CD4-positive, alpha-beta T cell (primary cell): ENCODE measurements around the gene HUWE1. TPM values are rescaled to one million over a fixed set of nuclear protein-coding genes. Genes with fewer than 3 reads are reported as not detected.

ENCODE experiments used
- ATAC-seq: fragments of 200-7000 bp; cut with Tn5 transposase; one replicate; pipeline ENCODE4 v1.10.0; 2022; ENCODE audit warnings: mild to moderate bottlenecking; ENCODE audit not compliant: poor library complexity
- CTCF ChIA-PET: fragments of 350-600 bp; sonication (Branson Sonifier 250); formaldehyde crosslinking; loops from one replicate; lab custom pipeline; 2021; ENCODE audit warnings: antibody characterized with exemption, inconsistent platforms; lab: Charles Lee
- POLR2A ChIA-PET: fragments of 350-600 bp; sonication (Branson Sonifier 250); formaldehyde crosslinking; loops from one replicate; lab custom pipeline; 2021; ENCODE audit warnings: antibody characterized with exemption, inconsistent platforms; lab: Charles Lee
- DNase-seq, 14 experiments: peaks; one replicate each; pipeline ENCODE4 v3.0.0-alpha.2; 2013 to 2020; ENCODE audit warnings: mixed read lengths in 2 of 14
- H3K27ac ChIP-seq, 2 donors: one replicate each; pipeline versions ENCODE4 v1.5.1 to v1.7.0; 2013; ENCODE audit warnings: low read length in 2 of 2, low read depth in 1 of 2, mild to moderate bottlenecking in 1 of 2
- H3K27me3 ChIP-seq, 2 experiments: 1 replicate in 1 of 2; 2 replicates in 1 of 2; pipeline versions ENCODE4 v1.6.1 to v1.7.0; 2013; ENCODE audit warnings: low read length in 2 of 2, control low read depth in 1 of 2, mild to moderate bottlenecking in 1 of 2, moderate library complexity in 1 of 2; ENCODE audit not compliant: insufficient read depth in 2 of 2, control insufficient read depth in 1 of 2
- H3K36me3 ChIP-seq: one replicate; pipeline ENCODE4 v1.6.1; 2013; ENCODE audit warnings: low read length, control low read depth; ENCODE audit not compliant: insufficient read depth
- H3K4me1 ChIP-seq: one replicate; pipeline ENCODE4 v1.6.1; 2013; ENCODE audit warnings: low read length, control low read depth; ENCODE audit not compliant: insufficient read depth
- H3K4me3 ChIP-seq: one replicate; pipeline ENCODE4 v1.5.1; 2013; ENCODE audit warnings: mild to moderate bottlenecking, low read length, moderate library complexity
- H3K9me3 ChIP-seq, 2 experiments: 1 replicate in 1 of 2; 2 replicates in 1 of 2; pipeline versions ENCODE4 v1.6.1 to v1.7.0; 2013; ENCODE audit warnings: low read length in 2 of 2, mild to moderate bottlenecking in 2 of 2, control low read depth in 1 of 2, moderate library complexity in 1 of 2; ENCODE audit not compliant: control insufficient read depth in 1 of 2, insufficient read depth in 1 of 2
- H3K27ac Mint-ChIP-seq: one replicate; pipeline ENCODE4 v1.8.0; 2020; ENCODE audit warnings: mixed read lengths
- H3K27me3 Mint-ChIP-seq: one replicate; pipeline ENCODE4 v1.8.0; 2021; ENCODE audit warnings: mixed read lengths
- H3K36me3 Mint-ChIP-seq: one replicate; pipeline ENCODE4 v1.8.0; 2021; ENCODE audit warnings: low read depth, mixed read lengths
- H3K4me1 Mint-ChIP-seq: one replicate; pipeline ENCODE4 v1.8.0; 2021; ENCODE audit warnings: low read depth, mixed read lengths
- H3K4me3 Mint-ChIP-seq: one replicate; pipeline ENCODE4 v1.8.0; 2020; ENCODE audit warnings: mild to moderate bottlenecking, mixed read lengths
- H3K9me3 Mint-ChIP-seq: one replicate; pipeline ENCODE4 v1.8.0; 2020; ENCODE audit warnings: mixed read lengths
- intact Hi-C, 2 experiments: fragments of 100-400 bp; cut with DNase I in 1 of 2; cut with micrococcal nuclease in 1 of 2; formaldehyde crosslinking; loops; one replicate each; pipeline versions ENCODE4 v1.15.1 to v1.9.0; 2023 to 2025; cut with DNase I, micrococcal nuclease
- total RNA-seq, 174 experiments: library from RNA in 2 of 174; stranded (reverse) in 2 of 174; gene quantifications; one replicate each; pipeline ENCODE4 v1.2.3 and lab custom pipeline; 2021 to 2026
- TF ChIP-seq, protein P1 (sequence below): fragments of 200-600 bp; IDR thresholded peaks from one replicate; pipeline ENCODE4 v1.8.0; 2022; ENCODE audit warnings: antibody characterized with exemption, mild to moderate bottlenecking

Gene HUWE1
- total RNA-seq, 2 experiments from 2014 or later, result 127 TPM

DNA sequence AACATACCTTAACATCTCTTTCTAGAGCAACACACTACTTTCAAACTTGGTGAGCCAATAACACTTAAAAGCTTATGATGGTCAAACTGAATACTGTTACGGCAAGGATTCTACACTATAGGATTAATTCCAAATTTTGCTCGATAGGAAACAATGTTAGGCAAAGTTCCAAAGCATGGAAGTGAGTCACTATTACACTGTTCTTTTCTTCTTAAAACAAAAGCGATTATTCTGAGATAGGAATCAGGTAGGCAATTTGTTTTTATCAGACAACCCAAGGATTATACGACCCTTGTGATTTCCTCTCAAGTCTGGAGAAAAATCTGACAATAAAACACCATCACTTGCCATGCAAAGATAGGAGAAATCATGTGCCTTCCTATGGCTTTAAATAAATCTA, 81.5 kb downstream of the HUWE1 start:
- ATAC-seq (no peak), DNase-seq (no peak)
- Mint-ChIP-seq H3K36me3 (peaks cover 93% of the 10 kb centered on the region), H3K9me3 (no peaks in the 10 kb centered on the region), H3K4me3 (no peak overlapping the region), H3K4me1 (no peaks in the 10 kb centered on the region), H3K27ac (no peak overlapping the region), H3K27me3 (no peaks in the 10 kb centered on the region)
- ChIA-PET POLR2A (no interaction called here), CTCF (no interaction called here)
- Histone ChIP-seq H3K4me3 (no peak overlapping the region), H3K27me3 (no peaks in the 10 kb centered on the region), H3K4me1 (no peaks in the 10 kb centered on the region), H3K27ac (no peak overlapping the region), H3K9me3 (no peaks in the 10 kb centered on the region), H3K36me3 (peaks cover 90% of the 10 kb centered on the region)
- TF ChIP-seq, protein P1, sequence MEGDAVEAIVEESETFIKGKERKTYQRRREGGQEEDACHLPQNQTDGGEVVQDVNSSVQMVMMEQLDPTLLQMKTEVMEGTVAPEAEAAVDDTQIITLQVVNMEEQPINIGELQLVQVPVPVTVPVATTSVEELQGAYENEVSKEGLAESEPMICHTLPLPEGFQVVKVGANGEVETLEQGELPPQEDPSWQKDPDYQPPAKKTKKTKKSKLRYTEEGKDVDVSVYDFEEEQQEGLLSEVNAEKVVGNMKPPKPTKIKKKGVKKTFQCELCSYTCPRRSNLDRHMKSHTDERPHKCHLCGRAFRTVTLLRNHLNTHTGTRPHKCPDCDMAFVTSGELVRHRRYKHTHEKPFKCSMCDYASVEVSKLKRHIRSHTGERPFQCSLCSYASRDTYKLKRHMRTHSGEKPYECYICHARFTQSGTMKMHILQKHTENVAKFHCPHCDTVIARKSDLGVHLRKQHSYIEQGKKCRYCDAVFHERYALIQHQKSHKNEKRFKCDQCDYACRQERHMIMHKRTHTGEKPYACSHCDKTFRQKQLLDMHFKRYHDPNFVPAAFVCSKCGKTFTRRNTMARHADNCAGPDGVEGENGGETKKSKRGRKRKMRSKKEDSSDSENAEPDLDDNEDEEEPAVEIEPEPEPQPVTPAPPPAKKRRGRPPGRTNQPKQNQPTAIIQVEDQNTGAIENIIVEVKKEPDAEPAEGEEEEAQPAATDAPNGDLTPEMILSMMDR, result no peak
- intact Hi-C loops, result no loop called here

DNA sequence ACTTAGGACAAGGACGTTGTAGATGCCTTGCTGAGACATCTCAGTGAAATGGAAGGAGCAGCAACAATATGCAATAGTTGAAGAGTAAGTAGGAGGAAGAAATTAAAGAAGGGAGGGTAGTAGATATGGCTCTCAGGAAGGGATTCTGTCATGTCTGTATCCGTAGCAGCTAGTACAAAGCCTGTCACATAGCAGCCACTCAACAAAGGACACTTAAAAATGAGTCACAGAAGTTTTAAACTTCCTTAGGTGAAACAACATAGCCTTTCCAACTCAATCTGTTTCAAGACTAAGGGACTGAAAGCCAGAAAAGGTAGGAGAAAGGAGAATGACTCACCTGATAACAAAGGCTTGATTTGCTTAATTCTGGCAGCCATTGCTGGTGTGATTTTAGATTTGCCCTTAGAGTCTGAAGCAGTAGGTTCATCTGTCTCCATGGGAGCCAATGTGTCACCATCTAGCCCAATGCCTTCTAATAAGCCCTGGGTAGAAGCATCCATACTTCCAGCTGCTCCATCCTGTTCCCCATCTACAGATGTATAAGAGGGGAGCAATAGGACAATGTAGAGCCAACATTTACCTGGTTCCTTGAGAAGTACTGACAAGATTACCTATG, 86.6 kb downstream of the HUWE1 start:
- ATAC-seq, result no peak
- H3K4me3 Mint-ChIP-seq, result no peak overlapping the region
- Histone ChIP-seq H3K9me3 (no peaks in the 10 kb centered on the region), H3K4me3 (no peak overlapping the region), H3K27me3 (no peaks in the 10 kb centered on the region), H3K27ac (no peak overlapping the region), H3K4me1 (no peaks in the 10 kb centered on the region), H3K36me3 (peaks cover 83% of the 10 kb centered on the region)
- H3K9me3 Mint-ChIP-seq, result no peaks in the 10 kb centered on the region
- no peaks in the 10 kb centered on the region for H3K27me3 Mint-ChIP-seq
- intact Hi-C loops, result loop anchor here in 1 of 2 experiments (5.0 kb wide), 1 partner anchor 32 kb away; no protein-coding TSS in a partner anchor
- TF ChIP-seq, protein P1, result no peak
- H3K4me1 Mint-ChIP-seq, result no peaks in the 10 kb centered on the region
- H3K27ac Mint-ChIP-seq, result no peak overlapping the region
- H3K36me3 Mint-ChIP-seq, result peaks cover 80% of the 10 kb centered on the region
- POLR2A ChIA-PET, result no interaction called here
- no peak for DNase-seq
- CTCF ChIA-PET, result no interaction called here

DNA sequence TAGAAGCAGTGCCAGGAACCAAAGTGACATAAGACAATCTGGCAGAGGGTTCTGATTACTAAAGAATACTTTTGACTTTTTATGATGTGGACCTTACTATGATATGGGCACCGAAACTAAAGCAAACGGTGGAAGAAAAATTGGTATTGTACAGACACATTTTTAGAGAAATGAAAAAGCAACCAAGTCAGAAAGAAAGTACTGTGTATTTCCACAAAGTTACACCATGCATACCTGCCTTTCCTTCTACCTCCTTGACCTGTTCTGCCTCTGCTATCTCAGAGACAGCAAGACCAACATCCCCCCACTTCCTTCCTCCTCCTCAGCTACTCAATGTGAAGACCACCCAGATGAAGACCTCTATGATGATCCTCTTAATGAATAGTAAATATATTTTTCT, 88.3 kb downstream of the HUWE1 start:
- no peaks in the 10 kb centered on the region for H3K9me3 Mint-ChIP-seq
- intact Hi-C loops, result loop anchor here in 1 of 2 experiments (5.0 kb wide), 1 partner anchor 34 kb away; no protein-coding TSS in a partner anchor
- H3K27ac ChIP-seq, result no peak overlapping the region
- DNase-seq, result no peak
- ATAC-seq, result no peak
- CTCF ChIA-PET, result no interaction called here
- H3K4me1 Mint-ChIP-seq, result no peaks in the 10 kb centered on the region
- no peak overlapping the region for H3K4me3 ChIP-seq
- peaks cover 74% of the 10 kb centered on the region for H3K36me3 Mint-ChIP-seq
- no peak overlapping the region for H3K27ac Mint-ChIP-seq
- POLR2A ChIA-PET, result no interaction called here
- TF ChIP-seq, protein P1, result no peak
- no peaks in the 10 kb centered on the region for H3K27me3 ChIP-seq
- no peaks in the 10 kb centered on the region for H3K27me3 Mint-ChIP-seq
- H3K36me3 ChIP-seq, result peaks cover 81% of the 10 kb centered on the region
- no peaks in the 10 kb centered on the region for H3K9me3 ChIP-seq
- no peak overlapping the region for H3K4me3 Mint-ChIP-seq
- H3K4me1 ChIP-seq, result no peaks in the 10 kb centered on the region
